ENCODE measurements around the gene WIPF3.

The WIPF3 gene

GRCh38 chr7:29851487-29851886 is 45.2 kb downstream of the WIPF3 start:
- DNase-seq = no peak

DNA sequence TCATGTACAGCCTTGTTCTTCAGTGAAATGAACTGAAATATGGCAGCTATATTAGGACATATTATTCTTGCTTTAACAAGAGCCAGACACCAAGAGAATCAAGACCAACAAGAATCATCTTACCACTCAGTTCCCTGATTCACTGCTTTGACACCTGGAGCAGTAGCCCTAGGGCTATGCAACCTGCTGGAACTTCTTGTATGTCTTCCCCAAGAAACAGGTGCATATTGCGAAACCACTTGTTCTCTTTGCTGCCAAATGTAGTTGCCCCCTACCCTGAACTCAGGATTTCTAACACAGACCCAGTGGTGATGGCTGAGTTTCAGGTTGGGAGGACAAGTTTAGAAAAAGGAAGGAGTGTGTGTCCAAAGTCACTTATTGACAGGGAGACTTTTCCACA is 46.1 kb downstream of the WIPF3 start:
- no peak for DNase-seq

DNA sequence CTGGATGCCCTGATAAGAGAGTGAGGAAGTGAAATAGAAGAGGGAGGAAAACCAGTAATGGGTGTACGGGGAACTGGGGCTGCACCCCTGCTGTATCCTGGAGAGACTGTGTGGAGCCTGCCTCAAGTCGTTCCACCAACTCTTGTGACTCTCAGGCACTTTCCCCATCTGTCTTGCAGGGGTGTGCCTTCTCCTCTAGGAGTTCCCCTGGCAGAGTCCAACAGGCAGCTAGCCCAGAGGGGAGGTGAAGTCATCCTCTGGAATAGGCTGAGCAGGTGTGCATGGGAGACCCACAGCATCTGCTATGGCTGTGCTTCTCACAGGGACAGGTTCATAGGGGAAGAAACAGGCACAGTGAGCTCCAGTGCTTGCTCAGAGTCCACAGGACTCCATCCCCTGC is 46.8 kb downstream of the WIPF3 start:
- no peak for DNase-seq

DNA sequence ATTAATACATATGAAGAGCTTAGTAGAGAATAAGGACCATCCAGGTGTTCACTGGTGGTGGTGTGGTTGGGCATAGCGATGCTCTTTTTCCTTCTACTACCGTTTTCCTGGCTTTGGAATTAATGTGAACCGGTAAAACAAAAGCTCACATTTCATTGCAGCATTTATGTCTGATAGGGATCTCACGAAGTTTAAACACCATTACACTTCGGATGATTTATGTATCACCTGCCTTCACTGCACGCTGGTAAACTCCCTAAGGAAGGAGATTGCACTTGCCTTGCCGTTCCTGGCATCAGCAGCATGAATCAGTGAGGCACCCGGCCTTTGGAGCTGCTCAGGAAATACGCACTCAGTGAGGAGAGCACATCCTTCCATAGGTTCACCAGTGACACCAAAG is 47.5 kb downstream of the WIPF3 start:
- DNase-seq = no peak

- DNase-seq = no peak
These were observed 48.1 kb downstream of the WIPF3 start for GRCh38 chr7:29854257-29854938.

GRCh38 chr7:29857654-29858053 is 51.3 kb downstream of the WIPF3 start:
- no peak for DNase-seq

DNA sequence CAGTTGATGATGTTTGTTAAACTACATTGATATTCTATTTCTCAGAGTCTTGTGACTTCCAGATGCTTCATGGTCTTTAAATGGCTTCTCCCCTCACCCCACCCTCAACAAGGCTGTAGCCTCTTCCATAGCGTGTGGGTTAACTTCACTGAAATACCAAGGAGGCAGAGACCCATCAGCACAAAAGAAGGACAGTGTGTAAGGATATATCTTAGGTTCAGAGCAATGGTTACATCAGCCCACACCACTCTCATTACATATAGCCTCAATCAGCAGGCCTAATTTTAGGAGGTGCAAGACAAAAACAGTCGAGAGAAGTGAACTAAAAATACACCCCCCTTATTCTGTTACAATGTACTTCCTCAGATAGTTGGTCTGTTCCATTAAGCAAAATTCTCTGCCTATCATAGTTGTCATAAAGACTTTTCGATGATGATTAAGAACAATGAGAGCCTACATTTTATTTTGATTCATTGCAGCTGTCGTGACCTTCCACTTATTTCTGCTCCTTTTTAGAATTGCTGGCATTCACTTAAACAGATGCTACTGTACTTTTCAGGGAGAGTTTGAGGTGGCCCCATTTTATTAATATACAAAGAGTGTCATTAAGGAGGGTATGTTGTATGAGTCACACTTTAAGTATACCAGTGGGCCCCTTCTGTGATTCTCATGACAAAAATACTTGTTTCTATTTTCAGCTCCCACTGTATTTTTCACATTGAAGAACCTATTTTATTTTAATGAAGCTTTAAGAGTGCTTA is 52.1 kb downstream of the WIPF3 start:
- DNase-seq = no peak

- no peak for DNase-seq
These were observed 52.8 kb downstream of the WIPF3 start for GRCh38 chr7:29859104-29859503.

GRCh38 chr7:29859524-29860185 is 53.3 kb downstream of the WIPF3 start:
- no peak for DNase-seq

DNA sequence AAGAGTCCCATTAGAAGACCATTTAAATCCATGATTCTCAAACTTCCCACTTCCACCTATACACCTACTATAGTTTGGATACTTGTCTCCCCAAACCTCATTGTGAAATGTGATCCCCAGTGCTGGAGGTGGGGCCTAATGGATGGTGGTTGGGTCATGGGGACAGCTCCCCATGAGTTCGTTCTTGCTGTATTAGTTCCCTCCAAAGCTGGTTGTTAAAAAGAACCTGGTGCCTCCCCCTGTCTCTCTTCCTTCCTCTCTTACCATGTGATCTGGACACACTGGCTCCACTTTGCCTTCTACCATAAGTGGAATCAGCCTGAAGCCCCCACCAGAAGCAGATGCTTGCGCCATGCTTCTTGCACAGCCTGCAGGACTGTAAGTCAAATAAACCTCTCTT is 53.9 kb downstream of the WIPF3 start:
- DNase-seq = no peak

DNA sequence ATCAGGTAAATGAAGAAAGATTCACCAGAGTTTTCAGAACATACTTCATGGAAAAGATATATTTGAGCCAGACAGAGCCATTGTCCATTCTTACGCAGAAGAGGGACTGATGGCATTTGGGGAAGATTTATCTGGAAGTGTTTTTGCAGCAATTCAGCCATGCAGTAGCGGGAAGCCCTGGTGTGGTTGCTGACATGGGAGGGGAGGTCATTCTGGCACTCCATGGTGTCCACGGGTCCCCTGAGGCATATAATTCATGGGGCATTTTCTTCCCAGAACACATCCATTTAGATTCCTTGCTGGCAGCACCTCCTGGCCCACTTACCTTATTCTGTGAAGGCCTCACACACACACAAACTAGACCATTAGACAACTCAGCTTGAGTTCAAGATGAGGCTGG is 55.6 kb downstream of the WIPF3 start:
- no peak for DNase-seq

- no peak for DNase-seq
These were observed 58.3 kb downstream of the WIPF3 start for GRCh38 chr7:29864656-29865055.

- no peak for DNase-seq
These were observed 59.2 kb downstream of the WIPF3 start for GRCh38 chr7:29865526-29865925.

GRCh38 chr7:29866490-29866930 is 60.2 kb downstream of the WIPF3 start:
- no peak for DNase-seq

- DNase-seq = no peak
These were observed 65.6 kb downstream of the WIPF3 start for GRCh38 chr7:29871787-29872398.

GRCh38 chr7:29873644-29874294 is 67.5 kb downstream of the WIPF3 start:
- DNase-seq = no peak

DNA sequence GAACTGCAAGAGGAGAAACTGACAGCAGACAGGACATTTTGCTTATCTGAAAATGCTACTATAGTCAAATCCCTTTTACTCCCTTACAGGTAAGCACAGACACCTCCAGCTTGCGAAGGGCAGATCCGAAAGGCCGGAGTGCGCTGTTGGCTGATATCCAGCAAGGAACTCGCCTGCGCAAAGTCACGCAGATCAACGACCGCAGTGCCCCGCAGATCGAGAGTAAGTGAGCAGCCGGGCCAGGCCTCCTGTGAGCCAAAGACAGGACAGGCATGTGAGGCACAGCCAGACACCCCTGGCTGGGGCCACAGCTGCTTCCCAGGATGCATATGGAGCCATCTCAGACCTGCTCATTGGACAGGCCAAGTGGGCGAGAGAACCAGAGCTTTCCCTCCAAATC is 69.4 kb downstream of the WIPF3 start:
- no peak for DNase-seq

- DNase-seq = no peak
These were observed 70.9 kb downstream of the WIPF3 start for GRCh38 chr7:29877196-29877595.

DNA sequence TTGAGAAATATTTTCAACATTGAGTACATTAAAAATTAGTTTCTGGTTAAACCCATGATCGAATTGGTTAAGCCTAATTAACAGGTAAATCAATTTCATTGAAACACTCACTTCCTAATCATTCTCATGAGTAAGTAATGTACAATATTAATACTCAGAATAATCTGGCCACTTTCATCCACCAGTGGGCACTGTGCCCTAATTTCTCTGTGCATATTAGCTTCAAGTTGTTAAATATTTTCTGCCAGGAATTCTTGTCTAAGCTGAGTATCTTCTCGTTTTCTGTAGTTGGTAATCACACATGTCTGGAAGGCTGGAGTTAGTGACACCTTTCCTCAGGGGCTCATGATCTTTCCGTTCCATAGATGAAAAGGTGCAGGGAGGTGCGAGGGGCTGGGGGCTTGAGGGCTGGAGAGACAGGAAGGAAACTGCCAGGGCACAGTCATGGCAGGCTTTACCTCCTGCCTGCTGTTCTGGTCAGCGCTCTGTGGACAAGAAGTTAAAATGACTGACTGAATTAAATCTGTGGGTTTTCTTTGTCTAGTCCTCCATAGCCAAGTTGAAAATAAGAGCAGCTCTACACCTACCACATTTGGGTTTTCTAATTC is 71.9 kb downstream of the WIPF3 start:
- no peak for DNase-seq

GRCh38 chr7:29879609-29880008 is 73.3 kb downstream of the WIPF3 start:
- DNase-seq = no peak

- DNase-seq = no peak
These were observed 75.4 kb downstream of the WIPF3 start for GRCh38 chr7:29881724-29882123.

GRCh38 chr7:29882481-29882880 is 76.2 kb downstream of the WIPF3 start:
- no peak for DNase-seq
